Measurements from ENCODE around the gene HSD17B2.
"Not testable (repeated sequence)": the region's sequence is repeated elsewhere in the genome, so short reads cannot be mapped to it uniquely, and the experiment has no call there.

The HSD17B2 gene, protein sequence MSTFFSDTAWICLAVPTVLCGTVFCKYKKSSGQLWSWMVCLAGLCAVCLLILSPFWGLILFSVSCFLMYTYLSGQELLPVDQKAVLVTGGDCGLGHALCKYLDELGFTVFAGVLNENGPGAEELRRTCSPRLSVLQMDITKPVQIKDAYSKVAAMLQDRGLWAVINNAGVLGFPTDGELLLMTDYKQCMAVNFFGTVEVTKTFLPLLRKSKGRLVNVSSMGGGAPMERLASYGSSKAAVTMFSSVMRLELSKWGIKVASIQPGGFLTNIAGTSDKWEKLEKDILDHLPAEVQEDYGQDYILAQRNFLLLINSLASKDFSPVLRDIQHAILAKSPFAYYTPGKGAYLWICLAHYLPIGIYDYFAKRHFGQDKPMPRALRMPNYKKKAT

GRCh38 chr16:82034981-82035612, at the start of gene HSD17B2:
HSD17B2 (plus strand) TSS chr16:82035253; CDS start chr16:82035425, 172 bp downstream.
- DNase-seq = no peak

DNA sequence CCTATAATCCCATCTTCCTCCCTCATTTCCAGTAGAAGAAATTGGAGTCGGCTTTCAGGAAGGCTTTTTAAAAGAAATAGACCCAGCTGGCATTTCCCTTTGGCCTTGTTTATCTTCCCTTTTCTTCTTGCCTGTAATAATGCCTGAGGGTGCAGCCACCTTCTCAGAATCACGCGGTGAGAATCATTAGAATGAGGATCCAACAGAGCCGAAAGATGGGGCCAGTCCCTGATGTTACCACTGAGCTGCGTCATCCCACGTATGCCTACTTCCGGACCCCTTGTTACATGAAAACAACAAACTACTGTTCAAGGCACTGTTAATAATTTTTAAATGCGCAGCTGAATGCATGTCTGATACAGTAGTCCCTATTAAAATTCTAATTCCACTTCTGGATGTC, 47.9 kb upstream of the HSD17B2 start:
- no peak for DNase-seq

DNA sequence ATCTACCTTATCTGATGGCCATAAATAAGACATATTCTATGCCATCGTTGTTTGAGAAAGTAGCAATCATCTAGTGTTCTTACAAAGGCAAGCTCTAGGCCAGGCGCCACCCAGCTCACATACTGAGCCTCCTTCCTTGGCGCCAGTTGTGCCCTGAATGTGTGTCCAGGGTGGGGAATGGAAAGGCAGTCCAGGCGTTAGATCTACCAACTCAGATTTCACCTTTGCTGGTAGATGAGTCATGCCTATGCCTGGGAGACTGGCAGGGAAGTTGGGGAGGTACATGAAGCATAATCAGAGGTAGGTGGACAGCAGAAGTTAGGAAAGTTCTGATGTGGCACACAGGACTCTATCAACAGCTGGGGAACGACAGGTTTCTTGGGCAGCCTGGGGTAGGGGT, 47.3 kb upstream of the HSD17B2 start:
- DNase-seq = no peak

DNA sequence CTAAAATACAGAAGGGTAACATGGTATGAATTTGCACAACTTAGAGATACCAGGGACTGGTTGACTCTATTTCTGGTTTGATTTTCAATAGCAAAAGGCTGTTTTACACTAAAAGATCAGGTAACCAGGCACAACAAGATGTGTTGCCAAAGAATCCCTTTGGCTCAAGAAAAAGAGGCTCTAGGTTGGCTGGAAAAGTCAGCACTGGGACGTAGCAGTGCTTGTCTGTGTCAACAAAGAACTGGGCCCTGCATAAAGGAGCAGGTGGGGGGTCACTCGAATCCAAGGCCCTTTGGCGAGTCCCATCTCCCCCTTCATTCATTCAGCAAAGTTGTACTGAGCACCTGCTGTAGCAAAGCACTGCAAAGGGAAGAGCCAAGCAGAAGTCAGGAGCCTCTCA, 42.2 kb upstream of the HSD17B2 start:
- DNase-seq = no peak

- no peak for DNase-seq
Observed at GRCh38 chr16:81994485-81994884, 40.6 kb upstream of the HSD17B2 start.

DNA sequence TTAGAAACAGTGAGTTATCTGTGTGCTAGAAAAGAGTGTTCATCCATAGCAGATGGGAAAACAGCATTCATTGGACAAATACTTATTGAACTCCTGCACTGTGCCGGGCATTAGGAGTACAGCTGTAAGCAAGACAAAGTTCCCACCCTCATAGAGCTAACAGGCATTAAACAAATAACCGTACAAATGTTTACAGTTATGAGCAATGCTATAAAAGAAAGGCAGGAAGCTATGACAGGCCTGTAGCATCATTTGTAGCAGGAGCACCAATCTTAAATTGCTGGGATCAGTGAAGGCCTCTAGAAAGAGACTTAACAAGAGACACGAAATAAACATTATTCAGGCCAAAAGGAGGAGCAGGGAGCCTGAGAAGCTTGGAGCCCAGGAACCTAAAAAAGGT, 39.4 kb upstream of the HSD17B2 start:
- no peak for DNase-seq

DNA sequence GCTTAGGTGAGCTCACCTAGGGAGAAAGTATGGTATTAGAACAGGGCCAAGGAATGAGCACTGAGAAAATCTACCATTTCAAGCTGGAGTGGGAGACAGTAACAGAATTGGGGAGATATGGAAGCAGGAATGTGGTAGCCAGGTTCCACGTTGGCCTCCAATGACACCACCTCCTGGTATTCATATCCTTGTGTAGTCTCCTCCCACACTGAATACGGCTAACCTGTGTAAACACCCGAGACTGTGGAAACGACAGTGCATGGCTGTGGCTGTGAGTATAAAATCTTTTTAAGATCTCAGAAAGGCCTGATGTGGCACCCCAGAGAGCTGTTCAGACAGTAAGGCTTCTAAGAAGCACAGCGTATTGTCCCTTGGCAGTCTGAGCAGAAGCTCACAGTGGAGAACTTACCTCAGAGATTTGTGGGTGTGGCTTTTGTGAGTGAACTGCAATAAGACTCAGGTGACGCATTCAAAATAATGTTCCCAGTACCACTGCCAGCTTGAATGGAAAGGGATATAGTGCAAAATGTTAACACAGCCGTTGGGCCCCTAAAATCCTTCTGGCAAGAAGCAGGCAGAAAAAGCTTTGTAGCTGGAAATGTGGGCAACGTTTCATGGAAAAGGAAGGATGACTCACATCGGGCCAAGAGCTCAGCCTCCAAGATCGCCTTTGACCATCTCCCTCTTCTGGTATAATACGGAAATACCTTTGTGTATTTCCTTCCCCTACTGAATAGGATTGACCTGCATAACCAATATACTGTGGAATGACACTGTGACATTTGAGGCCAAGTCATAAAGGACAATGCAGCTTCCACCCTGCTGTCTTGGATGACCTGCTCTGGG, 38.2 kb upstream of the HSD17B2 start:
- DNase-seq = no peak

DNA sequence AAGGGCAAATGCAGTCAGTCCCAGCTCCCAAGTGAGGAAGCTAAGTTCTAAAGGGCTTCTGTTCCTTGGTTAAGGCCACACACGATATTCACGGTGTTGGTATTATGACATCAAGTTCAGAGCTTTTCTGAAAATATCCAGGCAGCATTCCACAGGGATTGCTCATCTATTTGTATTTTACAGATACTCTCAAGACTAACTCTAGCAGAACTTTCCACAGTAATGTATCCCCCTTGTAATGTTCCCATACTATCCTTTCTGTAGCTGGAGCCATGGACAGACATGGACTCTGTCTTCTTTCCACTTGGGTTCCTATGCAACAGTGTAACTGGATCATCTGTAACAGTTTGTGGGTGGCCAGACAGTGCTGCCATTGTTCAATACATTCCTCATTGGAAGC, 37.3 kb upstream of the HSD17B2 start:
- DNase-seq = no peak

DNA sequence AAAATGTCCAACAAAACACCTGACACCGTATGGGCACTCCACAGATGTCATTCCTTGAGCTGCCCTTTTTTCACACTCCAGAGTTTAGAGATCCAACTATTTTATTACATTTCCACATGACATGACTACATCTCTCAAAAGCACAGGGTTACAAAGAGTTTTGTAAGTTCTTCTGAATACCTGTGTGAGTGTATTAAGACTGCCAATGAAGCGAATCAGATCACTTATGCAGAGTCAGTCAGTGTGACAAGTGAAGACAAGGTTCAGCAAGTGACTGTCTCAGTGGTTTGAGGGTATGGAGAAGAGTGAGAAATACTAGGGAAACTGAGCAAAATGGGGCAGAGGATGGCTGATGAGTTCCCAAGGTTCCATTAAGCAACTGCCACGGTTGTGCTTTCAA, 32.2 kb upstream of the HSD17B2 start:
- DNase-seq = no peak

DNA sequence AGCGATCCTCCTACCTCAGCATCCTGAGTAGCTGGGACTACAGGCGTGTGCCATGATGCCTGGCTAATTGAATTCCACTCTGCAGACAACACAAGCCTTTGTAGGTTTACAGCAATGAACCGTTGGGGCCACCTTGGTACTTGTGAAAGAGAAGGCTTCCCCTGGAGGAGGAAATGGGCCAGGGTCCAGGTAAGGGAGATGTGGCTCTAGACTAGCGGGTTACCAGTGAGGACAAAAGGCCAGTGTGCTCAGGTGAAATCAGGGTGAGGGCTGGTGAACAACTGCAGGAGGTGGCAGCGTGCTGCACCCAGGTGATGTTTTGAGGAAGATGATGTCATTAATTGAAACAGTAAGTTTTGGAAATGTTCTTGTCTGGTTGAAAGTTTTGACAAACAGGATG, 30.5 kb upstream of the HSD17B2 start:
- DNase-seq = no peak

DNA sequence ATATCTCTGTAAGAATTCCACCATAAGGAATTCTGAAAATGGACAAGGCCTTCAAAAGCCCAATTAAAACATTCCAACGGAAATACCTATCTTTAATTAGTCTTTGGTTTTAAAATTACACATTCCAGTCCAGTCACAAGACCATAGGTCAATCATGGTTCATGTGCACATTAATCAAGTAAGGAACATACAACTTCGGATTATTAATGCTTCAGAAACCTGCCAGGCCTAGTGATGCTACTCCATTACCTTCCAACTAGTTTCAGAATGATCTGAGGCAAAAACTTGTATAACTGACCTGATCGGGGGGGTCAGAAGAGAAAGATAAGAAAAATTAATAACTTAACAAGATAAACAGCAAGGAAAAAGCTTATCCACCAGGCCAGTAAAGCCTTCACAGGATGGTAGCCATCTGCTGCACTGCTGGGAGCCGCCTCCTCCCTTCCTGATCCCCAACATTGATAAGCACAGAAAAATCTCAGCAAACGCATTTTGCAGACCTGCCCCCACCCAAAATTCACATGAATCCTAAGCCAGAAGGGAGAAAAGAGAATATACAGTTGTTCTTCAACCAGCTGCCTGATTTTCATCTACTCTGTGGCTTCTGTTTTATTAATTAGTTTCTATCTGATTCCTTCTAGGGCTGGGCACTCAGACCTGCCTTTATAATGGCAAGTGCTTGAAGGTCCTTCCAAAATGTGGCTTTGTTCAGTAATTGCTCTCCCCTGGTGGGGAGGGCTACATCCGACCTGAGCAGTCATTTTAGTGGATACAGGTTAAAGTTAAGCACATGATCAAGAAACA, 29.8 kb upstream of the HSD17B2 start:
- no peak for DNase-seq

DNA sequence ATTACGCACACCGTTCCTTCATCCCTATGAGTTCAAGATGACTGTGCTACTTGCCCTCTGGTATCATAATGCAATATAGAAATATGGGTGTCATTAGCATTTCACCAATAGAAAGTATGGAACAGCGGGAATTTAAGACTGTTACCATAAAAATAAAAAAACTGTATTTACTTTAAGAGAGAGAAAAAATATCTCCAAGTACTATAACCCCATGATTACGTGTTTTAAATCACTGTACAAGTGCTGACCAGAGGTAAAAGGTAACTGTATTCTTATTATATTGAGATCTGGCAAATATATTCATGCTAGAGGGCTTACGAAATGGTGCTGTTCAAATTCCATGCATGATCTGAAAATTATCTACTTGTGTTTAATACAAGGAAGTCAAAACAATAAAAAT, 29.0 kb upstream of the HSD17B2 start:
- no peak for DNase-seq

GRCh38 chr16:82007189-82007588, 27.9 kb upstream of the HSD17B2 start:
- DNase-seq = no peak

- no peak for DNase-seq
Observed at GRCh38 chr16:82008957-82009592, 26.0 kb upstream of the HSD17B2 start.

- DNase-seq = not testable (repeated sequence)
Observed at GRCh38 chr16:82009789-82010188, 25.3 kb upstream of the HSD17B2 start.

DNA sequence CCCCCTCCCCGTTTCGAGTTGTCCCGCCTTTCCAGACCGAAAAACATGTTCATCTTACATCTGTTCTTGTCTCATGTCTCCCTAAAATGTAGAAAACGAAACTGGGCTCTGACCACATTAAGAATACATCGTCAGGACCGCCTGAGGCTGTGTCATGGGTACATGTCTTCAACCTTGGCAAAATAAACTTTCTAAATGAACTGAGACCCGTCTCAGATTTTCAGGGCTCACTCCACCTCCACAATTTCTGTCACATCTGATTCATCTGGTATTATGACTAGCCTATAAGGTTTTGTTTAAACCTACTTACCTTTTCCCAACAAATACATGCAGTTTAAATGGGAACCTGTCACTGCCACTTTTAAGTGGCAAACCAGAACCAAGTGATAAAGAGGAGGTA, 24.4 kb upstream of the HSD17B2 start:
- DNase-seq = no peak

GRCh38 chr16:82011199-82011641, 23.8 kb upstream of the HSD17B2 start, which contains the start of gene SDR42E1:
SDR42E1 (minus strand) TSS chr16:82011470; CDS start chr16:82000858, 10,612 bp downstream.
- peak; percentile 86 for DNase-seq

DNA sequence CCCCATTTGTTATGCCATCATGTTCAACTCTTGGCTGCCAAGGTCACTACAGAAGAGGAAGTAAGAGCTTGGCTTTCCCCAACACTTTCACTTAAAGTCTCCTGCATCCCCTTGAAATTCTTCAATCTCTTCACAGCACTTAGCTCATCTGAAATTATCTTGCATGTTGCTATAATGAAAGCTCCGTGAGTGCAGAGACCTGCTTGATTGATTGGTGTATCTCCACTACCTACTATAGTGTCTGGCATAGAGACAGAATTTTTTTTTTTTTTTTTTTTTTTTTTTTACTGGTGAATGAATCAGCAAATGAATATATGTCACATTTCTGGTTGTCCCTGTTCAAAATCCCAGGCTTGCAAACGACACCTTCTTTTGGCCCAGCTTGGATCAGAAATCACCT, 21.9 kb upstream of the HSD17B2 start:
- no peak for DNase-seq

- peak; percentile 2 for DNase-seq
Observed at GRCh38 chr16:82016263-82016662, 18.8 kb upstream of the HSD17B2 start.

DNA sequence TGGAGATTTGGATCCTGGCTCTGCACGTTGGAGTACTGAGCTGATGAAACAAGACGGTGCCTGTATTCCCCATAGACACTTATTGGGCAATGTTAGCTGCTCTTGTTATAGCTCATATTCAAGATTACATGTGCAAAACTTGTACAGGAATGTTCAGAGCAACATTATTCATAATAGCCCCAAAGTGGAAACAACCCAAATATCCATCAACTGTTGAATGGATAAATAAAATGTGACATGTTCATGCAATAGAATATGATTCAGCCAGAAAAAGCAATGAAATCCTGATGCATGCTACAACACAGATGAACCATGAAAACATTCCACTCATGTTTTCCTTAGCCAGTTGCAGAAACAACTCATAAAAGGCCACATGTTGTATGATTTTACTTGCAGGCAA, 18.1 kb upstream of the HSD17B2 start:
- no peak for DNase-seq

GRCh38 chr16:82017911-82018568, 17.0 kb upstream of the HSD17B2 start:
- DNase-seq = no peak

DNA sequence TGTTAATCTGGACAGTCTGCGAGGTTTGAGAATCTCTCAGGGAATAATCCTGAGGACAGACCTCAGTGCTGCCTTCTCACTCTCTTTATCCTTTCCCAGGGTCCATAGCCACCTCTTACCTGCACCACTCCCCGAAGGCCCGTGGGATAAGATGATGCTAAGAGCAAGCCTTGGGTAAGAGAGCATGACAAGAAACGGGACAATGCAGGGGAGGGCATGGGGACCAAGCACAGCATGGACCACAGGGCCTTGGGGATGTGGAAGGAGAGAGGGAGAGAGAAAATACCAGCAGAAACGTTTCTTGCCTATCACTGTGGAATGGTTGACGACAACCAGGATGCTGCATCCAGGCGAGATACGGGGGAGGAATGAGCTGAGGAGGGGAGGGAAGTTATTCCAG, 15.5 kb upstream of the HSD17B2 start:
- DNase-seq = no peak
